Mesenchymal stem cell (in vitro differentiated cells and primary cell): ENCODE measurements around the gene KRTAP22-2.

ENCODE experiments used
- DNase-seq: peaks from one replicate; pipeline ENCODE4 v3.0.0-alpha.2; 2013
- H2AFZ ChIP-seq: one replicate; pipeline ENCODE4 v1.6.1; 2013; ENCODE audit warnings: low read depth, mild to moderate bottlenecking, control low read depth, inconsistent platforms, low read length, moderate library complexity
- H2AK5ac ChIP-seq: 2 replicates; pipeline ENCODE4 v1.6.1; 2013; ENCODE audit warnings: low read length, moderate library complexity, mild to moderate bottlenecking, inconsistent platforms; ENCODE audit not compliant: severe bottlenecking
- H2BK120ac ChIP-seq: one replicate; pipeline ENCODE4 v1.6.1; 2013; ENCODE audit warnings: low read depth, mild to moderate bottlenecking, inconsistent platforms, low read length, moderate library complexity
- H2BK12ac ChIP-seq, 2 experiments: one replicate each; pipeline ENCODE4 v1.6.1; 2013; ENCODE audit warnings: inconsistent platforms in 2 of 2, low read length in 2 of 2, mild to moderate bottlenecking in 2 of 2, moderate library complexity in 2 of 2, control low read depth in 1 of 2
- H2BK15ac ChIP-seq: one replicate; pipeline ENCODE4 v1.6.1; 2013; ENCODE audit warnings: mild to moderate bottlenecking, low read depth, inconsistent platforms; ENCODE audit not compliant: poor library complexity, severe bottlenecking
- H2BK5ac ChIP-seq: 2 replicates; pipeline ENCODE4 v1.6.1; 2013; ENCODE audit warnings: low read depth, mild to moderate bottlenecking, low read length, control low read depth, inconsistent platforms; ENCODE audit not compliant: poor library complexity, severe bottlenecking
- H3K14ac ChIP-seq, 2 experiments: one replicate each; pipeline ENCODE4 v1.6.1; 2013; ENCODE audit warnings: inconsistent platforms in 2 of 2, low read length in 2 of 2, control low read depth in 1 of 2, mild to moderate bottlenecking in 1 of 2, moderate library complexity in 1 of 2
- H3K18ac ChIP-seq, 2 experiments: one replicate each; pipeline ENCODE4 v1.6.1; 2013; ENCODE audit warnings: inconsistent platforms in 2 of 2, low read length in 2 of 2, control low read depth in 1 of 2, low read depth in 1 of 2, mild to moderate bottlenecking in 1 of 2
- H3K23ac ChIP-seq, 2 experiments: one replicate each; pipeline ENCODE4 v1.6.1; 2013; ENCODE audit warnings: inconsistent platforms in 2 of 2, low read length in 2 of 2, mild to moderate bottlenecking in 2 of 2, moderate library complexity in 2 of 2, control low read depth in 1 of 2
- H3K27ac ChIP-seq: 2 replicates; pipeline ENCODE4 v1.5.1; 2013; ENCODE audit warnings: mild to moderate bottlenecking, moderate library complexity, low read length, control low read depth, inconsistent platforms; ENCODE audit not compliant: poor library complexity, severe bottlenecking
- H3K27me3 ChIP-seq, 2 experiments: 2 replicates each; pipeline versions ENCODE4 v1.6.1 to v1.7.0; 2013; ENCODE audit warnings: low read length in 2 of 2, mild to moderate bottlenecking in 2 of 2, moderate library complexity in 2 of 2, control low read depth in 1 of 2, inconsistent platforms in 1 of 2; ENCODE audit not compliant: control insufficient read depth in 1 of 2, insufficient read depth in 1 of 2
- H3K36me3 ChIP-seq, 2 experiments: 2 replicates each; pipeline versions ENCODE4 v1.6.1 to v1.7.0; 2013; ENCODE audit warnings: low read length in 2 of 2, control low read depth in 1 of 2, inconsistent platforms in 1 of 2, low read depth in 1 of 2, mild to moderate bottlenecking in 1 of 2; ENCODE audit not compliant: insufficient read depth in 2 of 2, control insufficient read depth in 1 of 2
- H3K4ac ChIP-seq, 2 experiments: one replicate each; pipeline ENCODE4 v1.6.1; 2013; ENCODE audit warnings: inconsistent platforms in 2 of 2, low read length in 2 of 2, mild to moderate bottlenecking in 2 of 2, moderate library complexity in 2 of 2, control low read depth in 1 of 2, low read depth in 1 of 2
- H3K4me1 ChIP-seq: 2 replicates; pipeline ENCODE4 v1.6.1; 2013; ENCODE audit warnings: low read depth, low read length, control low read depth; ENCODE audit not compliant: control insufficient read depth, insufficient read depth
- H3K4me2 ChIP-seq: 2 replicates; pipeline ENCODE4 v1.6.1; 2013; ENCODE audit warnings: low read length, mild to moderate bottlenecking, inconsistent platforms; ENCODE audit not compliant: poor library complexity, severe bottlenecking
- H3K4me3 ChIP-seq, 2 experiments: 2 replicates each; pipeline versions ENCODE4 v1.5.1 to v1.7.0; 2013; ENCODE audit warnings: low read length in 2 of 2, mild to moderate bottlenecking in 2 of 2, control low read depth in 1 of 2, low read depth in 1 of 2; ENCODE audit not compliant: insufficient read depth in 1 of 2
- H3K79me1 ChIP-seq: replicated peaks from 2 replicates; pipeline ENCODE4 v1.6.1; 2013; ENCODE audit warnings: mild to moderate bottlenecking, control low read depth, low read length, inconsistent platforms; ENCODE audit not compliant: poor library complexity, severe bottlenecking
- H3K9ac ChIP-seq: 2 replicates; pipeline ENCODE4 v1.7.0; 2013; ENCODE audit warnings: mild to moderate bottlenecking, low read length, moderate library complexity
- H3K9me3 ChIP-seq: 2 replicates; pipeline ENCODE4 v1.7.0; 2013; ENCODE audit warnings: mild to moderate bottlenecking, low read length; ENCODE audit not compliant: control insufficient read depth
- H4K8ac ChIP-seq: one replicate; pipeline ENCODE4 v1.6.1; 2013; ENCODE audit warnings: inconsistent platforms, mild to moderate bottlenecking, low read length, moderate library complexity
- H4K91ac ChIP-seq: one replicate; pipeline ENCODE4 v1.6.1; 2013; ENCODE audit warnings: mild to moderate bottlenecking, low read length, inconsistent platforms
- WGBS: methylation state at CpG from one replicate; pipeline ENCODE4 v1.1.7; 2013; ENCODE audit warnings: mixed read lengths; 5-methylcytosine and 5-hydroxymethylcytosine counted together

The KRTAP22-2 gene

GRCh38 chr21:30628109-30628508, 37.9 kb upstream of the KRTAP22-2 start:
- Histone ChIP-seq H2AK5ac (no peak overlapping the region), H3K27ac (no peak overlapping the region), H2BK120ac (no peak overlapping the region), H4K8ac (no peak overlapping the region), H3K36me3 (no peaks in the 10 kb centered on the region), H2BK15ac (no peak overlapping the region), H2BK12ac (no peak overlapping the region), H4K91ac (no peak overlapping the region), H3K9ac (no peak overlapping the region), H2BK5ac (no peak overlapping the region), H3K18ac (no peak overlapping the region), H3K4me3 (no peak overlapping the region), H3K14ac (no peak overlapping the region), H3K4me1 (no peaks in the 10 kb centered on the region), H3K27me3 (no peaks in the 10 kb centered on the region), H3K4me2 (no peak overlapping the region), H3K79me1 (no peaks in the 10 kb centered on the region), H3K23ac (no peak overlapping the region), H2AFZ (no peak overlapping the region), H3K4ac (no peak overlapping the region), H3K9me3 (peaks cover 10% of the 10 kb centered on the region)
- no peak for DNase-seq
- no CpG with 5 or more reads among the region's 4 CpGs for WGBS

GRCh38 chr21:30625449-30626165, 35.4 kb upstream of the KRTAP22-2 start:
- Histone ChIP-seq H3K79me1 (no peaks in the 10 kb centered on the region), H3K4me3 (no peak overlapping the region), H2AFZ (no peak overlapping the region), H3K18ac (no peak overlapping the region), H4K91ac (no peak overlapping the region), H3K9me3 (peaks cover 8% of the 10 kb centered on the region), H3K9ac (no peak overlapping the region), H3K27me3 (no peaks in the 10 kb centered on the region), H4K8ac (no peak overlapping the region), H2BK15ac (no peak overlapping the region), H3K4me1 (no peaks in the 10 kb centered on the region), H2BK5ac (no peak overlapping the region), H3K4ac (no peak overlapping the region), H3K23ac (no peak overlapping the region), H3K27ac (no peak overlapping the region), H2BK12ac (no peak overlapping the region), H2AK5ac (no peak overlapping the region), H3K14ac (no peak overlapping the region), H3K36me3 (no peaks in the 10 kb centered on the region), H3K4me2 (no peak overlapping the region), H2BK120ac (no peak overlapping the region)
- WGBS: 60% methylated on average over 3 of the region's 4 CpGs
- DNase-seq: no peak

GRCh38 chr21:30623362-30623761, 33.2 kb upstream of the KRTAP22-2 start:
- no peak overlapping the region for H4K91ac ChIP-seq
- no peak overlapping the region for H2BK12ac ChIP-seq
- no peak overlapping the region for H2AFZ ChIP-seq
- H3K9me3 ChIP-seq: peaks cover 9% of the 10 kb centered on the region
- H3K4ac ChIP-seq: no peak overlapping the region
- H3K18ac ChIP-seq: no peak overlapping the region
- H3K14ac ChIP-seq: no peak overlapping the region
- H3K4me3 ChIP-seq: no peak overlapping the region
- H3K4me1 ChIP-seq: no peaks in the 10 kb centered on the region
- no peaks in the 10 kb centered on the region for H3K79me1 ChIP-seq
- no peaks in the 10 kb centered on the region for H3K27me3 ChIP-seq
- H2AK5ac ChIP-seq: no peak overlapping the region
- no peak overlapping the region for H3K27ac ChIP-seq
- no peak overlapping the region for H3K4me2 ChIP-seq
- no peak overlapping the region for H2BK15ac ChIP-seq
- H3K9ac ChIP-seq: no peak overlapping the region
- H4K8ac ChIP-seq: no peak overlapping the region
- H3K36me3 ChIP-seq: no peaks in the 10 kb centered on the region
- no peak overlapping the region for H3K23ac ChIP-seq
- H2BK5ac ChIP-seq: no peak overlapping the region
- no peak overlapping the region for H2BK120ac ChIP-seq
- DNase-seq: no peak
- whole genome bisulfite sequencing: 70% methylated on average over 3 of the region's 3 CpGs

GRCh38 chr21:30620522-30620921, 30.3 kb upstream of the KRTAP22-2 start, which contains the start of gene KRTAP20-4:
Gene KRTAP20-4, plus strand, starts transcription at chr21:30620627.
- no peak within 1 kb of the TSS for H3K9ac ChIP-seq
- H4K91ac ChIP-seq: no peak within 1 kb of the TSS
- H3K4me1 ChIP-seq: no peaks in the 10 kb centered on the region
- no peaks in the 10 kb centered on the region for H3K79me1 ChIP-seq
- no peak within 1 kb of the TSS for H3K18ac ChIP-seq
- H3K4me2 ChIP-seq: no peak within 1 kb of the TSS
- no peak within 1 kb of the TSS for H2BK15ac ChIP-seq
- H2BK120ac ChIP-seq: no peak within 1 kb of the TSS
- no peak within 1 kb of the TSS for H2AFZ ChIP-seq
- H3K36me3 ChIP-seq: no peaks in the 10 kb centered on the region
- H3K4ac ChIP-seq: no peak within 1 kb of the TSS
- no peaks in the 10 kb centered on the region for H3K27me3 ChIP-seq
- no peak within 1 kb of the TSS for H4K8ac ChIP-seq
- H2BK12ac ChIP-seq: no peak within 1 kb of the TSS
- no peak within 1 kb of the TSS for H3K14ac ChIP-seq
- no peak for DNase-seq
- no peak within 1 kb of the TSS for H2AK5ac ChIP-seq
- WGBS: no CpG with 5 or more reads among the region's 3 CpGs
- peaks cover 8% of the 10 kb centered on the region for H3K9me3 ChIP-seq
- H3K23ac ChIP-seq: no peak within 1 kb of the TSS
- H3K27ac ChIP-seq: no peak within 1 kb of the TSS
- no peak within 1 kb of the TSS for H3K4me3 ChIP-seq
- H2BK5ac ChIP-seq: no peak within 1 kb of the TSS
